CD4-positive, alpha-beta T cell (primary cell): Measurements from ENCODE around the gene SPIN1. TPM values are rescaled to one million over a fixed set of nuclear protein-coding genes. Genes with fewer than 3 reads are reported as not detected.

ENCODE experiments used
- ATAC-seq: fragments of 200-7000 bp; cut with Tn5 transposase; one replicate; pipeline ENCODE4 v1.10.0; 2022; ENCODE audit warnings: mild to moderate bottlenecking; ENCODE audit not compliant: poor library complexity
- CTCF ChIA-PET: fragments of 350-600 bp; sonication (Branson Sonifier 250); formaldehyde crosslinking; loops from one replicate; lab custom pipeline; 2021; ENCODE audit warnings: antibody characterized with exemption, inconsistent platforms; lab: Charles Lee
- POLR2A ChIA-PET: fragments of 350-600 bp; sonication (Branson Sonifier 250); formaldehyde crosslinking; loops from one replicate; lab custom pipeline; 2021; ENCODE audit warnings: antibody characterized with exemption, inconsistent platforms; lab: Charles Lee
- DNase-seq, 14 experiments: peaks; one replicate each; pipeline ENCODE4 v3.0.0-alpha.2; 2013 to 2020; ENCODE audit warnings: mixed read lengths in 2 of 14
- H3K27ac ChIP-seq, 2 donors: one replicate each; pipeline versions ENCODE4 v1.5.1 to v1.7.0; 2013; ENCODE audit warnings: low read length in 2 of 2, low read depth in 1 of 2, mild to moderate bottlenecking in 1 of 2
- H3K27me3 ChIP-seq, 2 experiments: 1 replicate in 1 of 2; 2 replicates in 1 of 2; pipeline versions ENCODE4 v1.6.1 to v1.7.0; 2013; ENCODE audit warnings: low read length in 2 of 2, control low read depth in 1 of 2, mild to moderate bottlenecking in 1 of 2, moderate library complexity in 1 of 2; ENCODE audit not compliant: insufficient read depth in 2 of 2, control insufficient read depth in 1 of 2
- H3K36me3 ChIP-seq: one replicate; pipeline ENCODE4 v1.6.1; 2013; ENCODE audit warnings: low read length, control low read depth; ENCODE audit not compliant: insufficient read depth
- H3K4me1 ChIP-seq: one replicate; pipeline ENCODE4 v1.6.1; 2013; ENCODE audit warnings: low read length, control low read depth; ENCODE audit not compliant: insufficient read depth
- H3K4me3 ChIP-seq: one replicate; pipeline ENCODE4 v1.5.1; 2013; ENCODE audit warnings: mild to moderate bottlenecking, low read length, moderate library complexity
- H3K9me3 ChIP-seq, 2 experiments: 1 replicate in 1 of 2; 2 replicates in 1 of 2; pipeline versions ENCODE4 v1.6.1 to v1.7.0; 2013; ENCODE audit warnings: low read length in 2 of 2, mild to moderate bottlenecking in 2 of 2, control low read depth in 1 of 2, moderate library complexity in 1 of 2; ENCODE audit not compliant: control insufficient read depth in 1 of 2, insufficient read depth in 1 of 2
- H3K27ac Mint-ChIP-seq: one replicate; pipeline ENCODE4 v1.8.0; 2020; ENCODE audit warnings: mixed read lengths
- H3K27me3 Mint-ChIP-seq: one replicate; pipeline ENCODE4 v1.8.0; 2021; ENCODE audit warnings: mixed read lengths
- H3K36me3 Mint-ChIP-seq: one replicate; pipeline ENCODE4 v1.8.0; 2021; ENCODE audit warnings: low read depth, mixed read lengths
- H3K4me1 Mint-ChIP-seq: one replicate; pipeline ENCODE4 v1.8.0; 2021; ENCODE audit warnings: low read depth, mixed read lengths
- H3K4me3 Mint-ChIP-seq: one replicate; pipeline ENCODE4 v1.8.0; 2020; ENCODE audit warnings: mild to moderate bottlenecking, mixed read lengths
- H3K9me3 Mint-ChIP-seq: one replicate; pipeline ENCODE4 v1.8.0; 2020; ENCODE audit warnings: mixed read lengths
- CTCF ChIP-seq: fragments of 200-600 bp; IDR thresholded peaks from one replicate; pipeline ENCODE4 v1.8.0; 2022; ENCODE audit warnings: antibody characterized with exemption, mild to moderate bottlenecking
- intact Hi-C, 2 experiments: fragments of 100-400 bp; cut with DNase I in 1 of 2; cut with micrococcal nuclease in 1 of 2; formaldehyde crosslinking; loops; one replicate each; pipeline versions ENCODE4 v1.15.1 to v1.9.0; 2023 to 2025; cut with DNase I, micrococcal nuclease
- total RNA-seq, 174 experiments: library from RNA in 2 of 174; stranded (reverse) in 2 of 174; gene quantifications; one replicate each; pipeline ENCODE4 v1.2.3 and lab custom pipeline; 2021 to 2026

Gene SPIN1
- total RNA-seq, 2 experiments from 2014 or later = 27.7 to 30.3 TPM

GRCh38 chr9:88497224-88497623, 109.0 kb downstream of the SPIN1 start:
- no peaks in the 10 kb centered on the region for H3K36me3 Mint-ChIP-seq
- no peaks in the 10 kb centered on the region for H3K4me1 Mint-ChIP-seq
- H3K27me3 Mint-ChIP-seq = no peaks in the 10 kb centered on the region
- intact Hi-C loops = no loop called here
- no peaks in the 10 kb centered on the region for H3K9me3 Mint-ChIP-seq
- no peak for DNase-seq
- CTCF ChIA-PET = no interaction called here
- ATAC-seq = no peak
- H3K4me1 ChIP-seq = no peaks in the 10 kb centered on the region
- H3K9me3 ChIP-seq = no peaks in the 10 kb centered on the region
- H3K27me3 ChIP-seq = no peaks in the 10 kb centered on the region
- no peaks in the 10 kb centered on the region for H3K36me3 ChIP-seq
- H3K27ac Mint-ChIP-seq = no peak overlapping the region
- no peak for TF ChIP-seq CTCF
- H3K4me3 Mint-ChIP-seq = no peak overlapping the region
- POLR2A ChIA-PET = no interaction called here
- no peak overlapping the region for H3K4me3 ChIP-seq
- no peak overlapping the region for H3K27ac ChIP-seq

- intact Hi-C loops = no loop called here
- Mint-ChIP-seq H3K4me3 (no peak overlapping the region), H3K27me3 (no peaks in the 10 kb centered on the region), H3K36me3 (no peaks in the 10 kb centered on the region), H3K4me1 (no peaks in the 10 kb centered on the region), H3K9me3 (no peaks in the 10 kb centered on the region), H3K27ac (no peak overlapping the region)
- DNase-seq = no peak
- Histone ChIP-seq H3K4me3 (no peak overlapping the region), H3K36me3 (no peaks in the 10 kb centered on the region), H3K4me1 (no peaks in the 10 kb centered on the region), H3K9me3 (no peaks in the 10 kb centered on the region), H3K27me3 (no peaks in the 10 kb centered on the region), H3K27ac (no peak overlapping the region)
- ATAC-seq = no peak
- no peak for TF ChIP-seq CTCF
- CTCF ChIA-PET = no interaction called here
- POLR2A ChIA-PET = no interaction called here
These were observed 110.6 kb downstream of the SPIN1 start for GRCh38 chr9:88498880-88499279.

- no peak overlapping the region for H3K27ac ChIP-seq
- H3K9me3 ChIP-seq = no peaks in the 10 kb centered on the region
- H3K4me3 ChIP-seq = no peak overlapping the region
- CTCF ChIA-PET = no interaction called here
- POLR2A ChIA-PET = no interaction called here
- Mint-ChIP-seq H3K27me3 (no peaks in the 10 kb centered on the region), H3K27ac (no peak overlapping the region), H3K36me3 (no peaks in the 10 kb centered on the region), H3K4me1 (no peaks in the 10 kb centered on the region), H3K9me3 (no peaks in the 10 kb centered on the region), H3K4me3 (no peak overlapping the region)
- intact Hi-C loops = no loop called here
- TF ChIP-seq CTCF = no peak
- no peak for ATAC-seq
- no peaks in the 10 kb centered on the region for H3K4me1 ChIP-seq
- H3K36me3 ChIP-seq = no peaks in the 10 kb centered on the region
- H3K27me3 ChIP-seq = no peaks in the 10 kb centered on the region
- no peak for DNase-seq
These were observed 112.8 kb downstream of the SPIN1 start for GRCh38 chr9:88501086-88501485.
